GM12878 (cell line): ENCODE results near the gene ALX1. TPM values are rescaled to one million over a fixed set of nuclear protein-coding genes. Genes with fewer than 3 reads are reported as not detected.

ENCODE experiments used
- ATAC-seq: fragments of 200-7000 bp; cut with Tn5 transposase; 3 replicates; pipeline ENCODE4 v1.9.1; 2020; ENCODE audit warnings: mild to moderate bottlenecking, moderate library complexity
- BruUV-seq: library from RNA; stranded (reverse); fragments of 400-500 nt; replicated peaks from 2 replicates; lab custom pipeline; 2021; lab: Mats Ljungman, UMichigan
- CTCF ChIA-PET: fragments of 300-600 bp; sonication (Branson Sonifier 250); formaldehyde crosslinking; extraction: SDS; loops from one replicate; lab custom pipeline; 2021; ENCODE audit warnings: inconsistent platforms; lab: Yijun Ruan, JAX
- POLR2A ChIA-PET: fragments of 350-600 bp; formaldehyde crosslinking; extraction: SDS; loops from one replicate; lab custom pipeline; 2021; ENCODE audit warnings: inconsistent platforms; lab: Charles Lee
- RAD21 ChIA-PET: fragments of 300-600 bp; sonication (Branson Sonifier 250); formaldehyde crosslinking; loops from one replicate; lab custom pipeline; 2023; ENCODE audit warnings: antibody characterized with exemption; ENCODE audit not compliant: unreplicated experiment; lab: Charles Lee
- SMC1A ChIA-PET: fragments of 300-600 bp; sonication (Branson Sonifier 250); formaldehyde crosslinking; loops from one replicate; lab custom pipeline; 2023; ENCODE audit not compliant: unreplicated experiment, uncharacterized antibody; lab: Charles Lee
- DNase-seq: peaks from one replicate; pipeline ENCODE4 v3.0.0-alpha.2; 2011; ENCODE audit warnings: low read depth, low spot score
- FAIRE-seq: peaks from 3 replicates; lab custom pipeline; 2011; peaks lifted over from hg19 to GRCh38; lab: Jason Lieb, UNC
- H2AFZ ChIP-seq: 2 replicates; pipeline ENCODE4 v1.6.0; 2011; ENCODE audit warnings: low read depth, low read length, control low read depth; ENCODE audit not compliant: control insufficient read depth
- H3K27ac ChIP-seq: 2 replicates; pipeline ENCODE4 v1.5.1; 2011; ENCODE audit warnings: control low read depth; ENCODE audit not compliant: control insufficient read depth, insufficient read depth
- H3K27me3 ChIP-seq, 2 experiments: replicated peaks in 1 of 2; 2 replicates each; pipeline versions ENCODE4 v1.6.0 to v1.6.1; 2011; ENCODE audit warnings: low read length in 1 of 2; ENCODE audit not compliant: control insufficient read depth in 2 of 2, insufficient read depth in 2 of 2
- H3K36me3 ChIP-seq, 2 experiments: 2 replicates each; pipeline ENCODE4 v1.5.1; 2011; ENCODE audit warnings: low read length in 1 of 2; ENCODE audit not compliant: control insufficient read depth in 2 of 2, insufficient read depth in 2 of 2
- H3K4me1 ChIP-seq: 2 replicates; pipeline ENCODE4 v1.6.1; 2011; ENCODE audit warnings: mild to moderate bottlenecking, low read length, moderate library complexity, mixed read lengths; ENCODE audit not compliant: control insufficient read depth, insufficient read depth
- H3K4me2 ChIP-seq: 2 replicates; pipeline ENCODE4 v1.6.0; 2011; ENCODE audit warnings: control low read depth; ENCODE audit not compliant: control insufficient read depth, insufficient read depth
- H3K4me3 ChIP-seq: fragments of 200-600 bp; sonication (generic); 2 replicates; pipeline ENCODE4 v1.5.1; 2016
- H3K79me2 ChIP-seq: 2 replicates; pipeline ENCODE4 v1.6.0; 2011; ENCODE audit warnings: low read length; ENCODE audit not compliant: control insufficient read depth, insufficient read depth
- H3K9ac ChIP-seq: 2 replicates; pipeline ENCODE4 v1.8.0; 2011; ENCODE audit warnings: low read length, control low read depth, mixed read lengths; ENCODE audit not compliant: control insufficient read depth, insufficient read depth
- H3K9me3 ChIP-seq: replicated peaks from 3 replicates; pipeline ENCODE4 v1.5.1; 2011; ENCODE audit warnings: mild to moderate bottlenecking, low read length; ENCODE audit not compliant: control insufficient read depth, insufficient read depth
- H4K20me1 ChIP-seq: 2 replicates; pipeline ENCODE4 v1.6.0; 2011; ENCODE audit not compliant: control insufficient read depth, insufficient read depth
- CHD2 ChIP-seq: IDR thresholded peaks from 2 replicates; pipeline ENCODE4 v1.6.1; 2011; ENCODE audit warnings: low read depth, low read length, improper control_type of control experiment, borderline replicate concordance
- CREB1 ChIP-seq: IDR thresholded peaks from 2 replicates; pipeline ENCODE4 v1.6.1; 2012; ENCODE audit warnings: low read depth, mild to moderate bottlenecking, inconsistent platforms
- ESRRA ChIP-seq: IDR thresholded peaks from 2 replicates; pipeline ENCODE4 v1.6.1; 2012; ENCODE audit warnings: mild to moderate bottlenecking, low read length, improper control_type of control experiment
- EZH2 ChIP-seq: IDR thresholded peaks from 2 replicates; pipeline ENCODE4 v1.6.1; 2012; ENCODE audit warnings: low read depth, mild to moderate bottlenecking, control low read depth, inconsistent platforms, low read length, borderline replicate concordance; ENCODE audit not compliant: control insufficient read depth
- FOXK2 ChIP-seq: fragments of 450-650 bp; IDR thresholded peaks from 2 replicates; pipeline ENCODE4 v1.6.1; 2017; ENCODE audit warnings: mild to moderate bottlenecking, moderate library complexity
- FOXM1 ChIP-seq: IDR thresholded peaks from 2 replicates; pipeline ENCODE4 v1.6.1; 2012; ENCODE audit warnings: low read depth, mild to moderate bottlenecking, inconsistent platforms, low read length, moderate library complexity
- MXI1 ChIP-seq: fragments of 150-350 bp; IDR thresholded peaks from 2 replicates; pipeline ENCODE4 v1.6.1; 2011; ENCODE audit warnings: low read depth, mild to moderate bottlenecking, inconsistent platforms, low read length, improper control_type of control experiment
- POLR2A ChIP-seq: IDR thresholded peaks from 2 replicates; pipeline ENCODE4 v1.6.1; 2011; ENCODE audit warnings: low read depth, mild to moderate bottlenecking, low read length
- RFX5 ChIP-seq: IDR thresholded peaks from 2 replicates; pipeline ENCODE4 v1.6.1; 2011; ENCODE audit warnings: low read depth, low read length, improper control_type of control experiment
- SMARCA5 ChIP-seq: fragments of 450-650 bp; IDR thresholded peaks from 2 replicates; pipeline ENCODE4 v1.6.1; 2017; ENCODE audit warnings: mild to moderate bottlenecking
- STAT3 ChIP-seq: IDR thresholded peaks from 2 replicates; pipeline ENCODE4 v1.6.1; 2011; ENCODE audit warnings: low read depth, low read length, improper control_type of control experiment
- YY1 ChIP-seq: IDR thresholded peaks from 2 replicates; pipeline ENCODE4 v1.6.1; 2011; ENCODE audit warnings: low read depth, mild to moderate bottlenecking, low read length
- WGBS: methylation state at CpG from one replicate; pipeline ENCODE4 v1.1.6; 2016; ENCODE audit warnings: low lambda C conversion rate; ENCODE audit not compliant: insufficient replicate concordance, insufficient coverage; ENCODE audit errors: missing lambda C conversion rate; 5-methylcytosine and 5-hydroxymethylcytosine counted together
- in situ Hi-C: fragments of 300-500 bp; cut with MboI; formaldehyde crosslinking; loops from 9 replicates; pipeline ENCODE4 v1.14.3; 2018; ENCODE audit warnings: mixed read lengths
- intact Hi-C: fragments of 100-400 bp; cut with micrococcal nuclease; formaldehyde crosslinking; loops from one replicate; pipeline ENCODE4 v1.14.2; 2022; ENCODE audit not compliant: unreplicated experiment
- polyA plus RNA-seq, 11 experiments: library from polyadenylated mRNA; depleted of rRNA in 4 of 11; unstranded in 6 of 11; stranded (reverse) in 5 of 11; fragments of >200 nt; fragmentation: Nextera tagmentation in 4 of 11; fragmentation: Illumina TruSeq in 1 of 11; extraction: Ambion mirVana in 4 of 11; extraction: Trizol in 1 of 11; gene quantifications; 1 replicate in 1 of 11; 2 replicates in 10 of 11; pipeline versions ENCODE4 v1.2.1 to v1.2.3, GENCODE V29; 2011 to 2016; ENCODE audit warnings: inconsistent platforms in 2 of 11, missing spikeins in 2 of 11, low read depth in 1 of 11
- total RNA-seq, 4 experiments: library from RNA; depleted of rRNA in 3 of 4; stranded (reverse); fragments of >200 nt in 3 of 4; fragmentation: Illumina TruSeq in 1 of 4; extraction: Trizol in 1 of 4; gene quantifications; 2 replicates each; pipeline versions ENCODE4 v1.2.1 to v1.2.3, GENCODE V29; 2013 to 2021
- TF ChIP-seq, protein P1 (sequence below): fragments of 450-650 bp; IDR thresholded peaks from 2 replicates; pipeline ENCODE4 v1.6.1; 2017; ENCODE audit warnings: mild to moderate bottlenecking, moderate library complexity
- TF ChIP-seq, protein P2 (sequence below): fragments of 450-650 bp; IDR thresholded peaks from 2 replicates; pipeline ENCODE4 v1.6.1; 2016; ENCODE audit warnings: mild to moderate bottlenecking

ALX1 gene
- total and polyA plus RNA-seq, 10 of the 15 experiments (the other 5 are each of a cell fraction or from before 2014, with no cell fraction given): 0.06 TPM; not detected in 9

DNA sequence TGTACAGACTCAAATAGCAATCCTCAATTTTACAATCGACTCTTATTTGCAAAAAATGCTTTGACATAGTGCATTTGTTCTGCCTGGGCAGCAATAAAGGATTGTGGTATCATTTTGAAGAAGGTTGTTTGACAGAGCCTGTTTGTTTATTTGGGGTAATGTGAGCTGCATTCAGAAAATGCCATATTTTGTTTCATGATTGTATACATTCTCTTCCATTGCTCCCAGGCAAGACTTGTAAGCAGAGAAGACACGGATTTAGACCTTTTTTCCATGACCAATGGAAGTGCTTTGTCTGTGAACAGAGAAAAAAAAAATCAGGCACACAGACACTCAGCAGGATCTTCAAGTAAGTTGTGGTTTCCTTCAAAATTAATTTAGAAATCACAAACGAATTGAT is 35.5 kb upstream of the ALX1 start:
- ChIA-PET SMC1A (interaction anchor here (0.7 to 1.2 kb wide), 2 partner anchors 19 to 39 kb away, joined by 3 to 4 read pairs; no protein-coding TSS in a partner anchor), POLR2A (no interaction called here), CTCF (interaction anchor here (0.7 to 1.0 kb wide), 2 partner anchors 58 to 180 kb away, joined by 3 read pairs; no protein-coding TSS in a partner anchor), RAD21 (no interaction called here)
- in situ Hi-C loops: no loop called here
- WGBS: 2% methylated on average over 3 of the region's 3 CpGs
- Histone ChIP-seq H3K27me3 (no peaks in the 10 kb centered on the region), H3K4me2 (no peak overlapping the region), H3K79me2 (no peaks in the 10 kb centered on the region), H3K9ac (no peak overlapping the region), H3K9me3 (no peaks in the 10 kb centered on the region), H2AFZ (no peak overlapping the region), H3K27ac (no peak overlapping the region), H3K4me1 (no peaks in the 10 kb centered on the region), H3K36me3 (no peaks in the 10 kb centered on the region), H4K20me1 (no peaks in the 10 kb centered on the region), H3K4me3 (no peak overlapping the region)
- intact Hi-C loops: no loop called here
- TF ChIP-seq STAT3 (no peak), MXI1 (no peak), CREB1 (no peak), EZH2 (no peak), POLR2A (no peak)
- ATAC-seq: no peak
- no TSS peak for BruUV-seq
- no peak for DNase-seq
- no peak for FAIRE-seq

DNA sequence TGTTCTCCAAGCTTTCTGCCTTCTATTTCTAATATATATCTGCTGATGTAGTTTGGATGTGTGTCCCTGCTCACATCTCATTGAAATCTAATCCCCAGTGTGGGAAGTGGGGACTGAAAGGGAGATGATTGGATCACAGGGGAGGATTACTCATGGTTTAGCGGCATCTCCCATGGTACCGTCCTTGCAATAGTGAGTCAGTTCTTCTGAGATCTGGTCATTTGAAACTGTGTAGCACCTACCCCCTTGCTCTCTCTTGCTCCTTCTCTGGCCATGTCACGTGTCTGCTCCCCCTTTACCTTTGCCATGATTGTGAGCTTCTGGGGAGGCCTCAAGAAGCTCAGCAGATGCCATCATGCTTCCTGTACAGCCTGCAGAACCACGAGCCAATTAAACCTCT is 26.2 kb upstream of the ALX1 start:
- Histone ChIP-seq H3K4me1 (no peaks in the 10 kb centered on the region), H4K20me1 (no peaks in the 10 kb centered on the region), H3K4me2 (no peak overlapping the region), H3K9ac (no peak overlapping the region), H2AFZ (no peak overlapping the region), H3K4me3 (no peak overlapping the region), H3K27me3 (no peaks in the 10 kb centered on the region), H3K79me2 (no peaks in the 10 kb centered on the region), H3K9me3 (no peaks in the 10 kb centered on the region), H3K27ac (no peak overlapping the region), H3K36me3 (no peaks in the 10 kb centered on the region)
- in situ Hi-C loops (no loop called here), intact Hi-C loops (no loop called here)
- FAIRE-seq: no peak
- POLR2A ChIA-PET: no interaction called here
- WGBS: 4% methylated on average over 4 of the region's 4 CpGs
- no peak for DNase-seq
- BruUV-seq: no TSS peak
- no peak for ATAC-seq
- CTCF ChIA-PET: no interaction called here
- RAD21 ChIA-PET: no interaction called here
- SMC1A ChIA-PET: no interaction called here
- no peak for TF ChIP-seq FOXM1
- no peak for TF ChIP-seq CHD2
- no peak for TF ChIP-seq ESRRA
- TF ChIP-seq YY1: no peak
- TF ChIP-seq, protein P1, sequence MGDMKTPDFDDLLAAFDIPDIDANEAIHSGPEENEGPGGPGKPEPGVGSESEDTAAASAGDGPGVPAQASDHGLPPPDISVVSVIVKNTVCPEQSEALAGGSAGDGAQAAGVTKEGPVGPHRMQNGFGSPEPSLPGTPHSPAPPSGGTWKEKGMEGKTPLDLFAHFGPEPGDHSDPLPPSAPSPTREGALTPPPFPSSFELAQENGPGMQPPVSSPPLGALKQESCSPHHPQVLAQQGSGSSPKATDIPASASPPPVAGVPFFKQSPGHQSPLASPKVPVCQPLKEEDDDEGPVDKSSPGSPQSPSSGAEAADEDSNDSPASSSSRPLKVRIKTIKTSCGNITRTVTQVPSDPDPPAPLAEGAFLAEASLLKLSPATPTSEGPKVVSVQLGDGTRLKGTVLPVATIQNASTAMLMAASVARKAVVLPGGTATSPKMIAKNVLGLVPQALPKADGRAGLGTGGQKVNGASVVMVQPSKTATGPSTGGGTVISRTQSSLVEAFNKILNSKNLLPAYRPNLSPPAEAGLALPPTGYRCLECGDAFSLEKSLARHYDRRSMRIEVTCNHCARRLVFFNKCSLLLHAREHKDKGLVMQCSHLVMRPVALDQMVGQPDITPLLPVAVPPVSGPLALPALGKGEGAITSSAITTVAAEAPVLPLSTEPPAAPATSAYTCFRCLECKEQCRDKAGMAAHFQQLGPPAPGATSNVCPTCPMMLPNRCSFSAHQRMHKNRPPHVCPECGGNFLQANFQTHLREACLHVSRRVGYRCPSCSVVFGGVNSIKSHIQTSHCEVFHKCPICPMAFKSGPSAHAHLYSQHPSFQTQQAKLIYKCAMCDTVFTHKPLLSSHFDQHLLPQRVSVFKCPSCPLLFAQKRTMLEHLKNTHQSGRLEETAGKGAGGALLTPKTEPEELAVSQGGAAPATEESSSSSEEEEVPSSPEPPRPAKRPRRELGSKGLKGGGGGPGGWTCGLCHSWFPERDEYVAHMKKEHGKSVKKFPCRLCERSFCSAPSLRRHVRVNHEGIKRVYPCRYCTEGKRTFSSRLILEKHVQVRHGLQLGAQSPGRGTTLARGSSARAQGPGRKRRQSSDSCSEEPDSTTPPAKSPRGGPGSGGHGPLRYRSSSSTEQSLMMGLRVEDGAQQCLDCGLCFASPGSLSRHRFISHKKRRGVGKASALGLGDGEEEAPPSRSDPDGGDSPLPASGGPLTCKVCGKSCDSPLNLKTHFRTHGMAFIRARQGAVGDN: no peak
- TF ChIP-seq, protein P2, sequence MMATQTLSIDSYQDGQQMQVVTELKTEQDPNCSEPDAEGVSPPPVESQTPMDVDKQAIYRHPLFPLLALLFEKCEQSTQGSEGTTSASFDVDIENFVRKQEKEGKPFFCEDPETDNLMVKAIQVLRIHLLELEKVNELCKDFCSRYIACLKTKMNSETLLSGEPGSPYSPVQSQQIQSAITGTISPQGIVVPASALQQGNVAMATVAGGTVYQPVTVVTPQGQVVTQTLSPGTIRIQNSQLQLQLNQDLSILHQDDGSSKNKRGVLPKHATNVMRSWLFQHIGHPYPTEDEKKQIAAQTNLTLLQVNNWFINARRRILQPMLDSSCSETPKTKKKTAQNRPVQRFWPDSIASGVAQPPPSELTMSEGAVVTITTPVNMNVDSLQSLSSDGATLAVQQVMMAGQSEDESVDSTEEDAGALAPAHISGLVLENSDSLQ: no peak
- no peak for TF ChIP-seq RFX5
- no peak for TF ChIP-seq SMARCA5
- no peak for TF ChIP-seq FOXK2
